Upper lobe of left lung (tissue), 6 donors: ENCODE results near the gene CBX8. TPM values are rescaled to one million over a fixed set of nuclear protein-coding genes. Genes with fewer than 3 reads are reported as not detected.

ENCODE experiments used
- ATAC-seq, 2 donors: fragments of 200-7000 bp; cut with Tn5 transposase; one replicate each; pipeline ENCODE4 v1.9.1; 2022; ENCODE audit warnings: mild to moderate bottlenecking in 2 of 2, moderate library complexity in 2 of 2; ENCODE audit not compliant: low FRiP score in 2 of 2
- DNase-seq, 2 donors: peaks; one replicate each; pipeline ENCODE4 v3.0.0-alpha.2; 2019 to 2020
- H3K27ac ChIP-seq, 4 donors: fragments of 200-600 bp; sonication (generic); one replicate each; pipeline ENCODE4 v1.5.1; 2016 to 2019
- H3K27me3 ChIP-seq, 4 donors: fragments of 200-600 bp; sonication (generic); one replicate each; pipeline ENCODE4 v1.5.1; 2017 to 2019
- H3K36me3 ChIP-seq, 4 donors: fragments of 200-600 bp; sonication (generic); one replicate each; pipeline ENCODE4 v1.5.1; 2016 to 2019
- H3K4me1 ChIP-seq, 4 donors: fragments of 200-600 bp; sonication (generic); one replicate each; pipeline ENCODE4 v1.5.1; 2018 to 2019
- H3K4me3 ChIP-seq, 4 donors: fragments of 200-600 bp; sonication (generic); one replicate each; pipeline ENCODE4 v1.5.1; 2017 to 2019; ENCODE audit warnings: mild to moderate bottlenecking in 2 of 4, moderate library complexity in 1 of 4
- H3K9me3 ChIP-seq, 4 donors: fragments of 200-600 bp; sonication (generic); one replicate each; pipeline ENCODE4 v1.5.1; 2018 to 2019
- EP300 ChIP-seq, 4 donors: sonication (generic); formaldehyde crosslinking; IDR thresholded peaks; one replicate each; pipeline ENCODE4 v1.5.1; 2017; ENCODE audit warnings: antibody characterized with exemption in 4 of 4, control low read depth in 2 of 4
- POLR2A ChIP-seq, 4 donors: fragments of 450-650 bp; IDR thresholded peaks; one replicate each; pipeline ENCODE4 v1.5.1; 2016 to 2017; ENCODE audit warnings: antibody characterized with exemption in 4 of 4, mild to moderate bottlenecking in 2 of 4
- POLR2AphosphoS5 ChIP-seq, 2 donors: sonication (generic); formaldehyde crosslinking; IDR thresholded peaks; one replicate each; pipeline ENCODE4 v1.5.1; 2017; ENCODE audit warnings: antibody characterized with exemption in 2 of 2
- WGBS, 2 donors: methylation state at CpG; one replicate each; pipeline ENCODE4 v1.1.5; 2017 to 2018; 5-methylcytosine and 5-hydroxymethylcytosine counted together
- total RNA-seq, 6 donors: library from RNA; depleted of rRNA in 4 of 6; stranded (reverse); fragments of >200 nt in 4 of 6; gene quantifications; one replicate each; pipeline versions ENCODE4 v1.1.0 to v1.2.1, GENCODE V29; 2016 to 2021
- TF ChIP-seq, protein P1 (sequence below), 6 experiments: fragments of 450-650 bp in 4 of 6; fragments of 200-600 bp in 2 of 6; sonication (generic) in 2 of 6; IDR thresholded peaks; one replicate each; pipeline ENCODE4 v1.5.1; 2016 to 2019; ENCODE audit warnings: antibody characterized with exemption in 6 of 6
- donor health status: DM: no; HTN: no; CAD: no; lungs with moderate emphysema.
- donor health status: DM: no; HTN: yes; CAD: no; lungs with severe emphysema.

CBX8 gene
- total RNA-seq, 6 donors from 2014 or later: 2.0 to 16.8 (median 8.8) TPM

DNA sequence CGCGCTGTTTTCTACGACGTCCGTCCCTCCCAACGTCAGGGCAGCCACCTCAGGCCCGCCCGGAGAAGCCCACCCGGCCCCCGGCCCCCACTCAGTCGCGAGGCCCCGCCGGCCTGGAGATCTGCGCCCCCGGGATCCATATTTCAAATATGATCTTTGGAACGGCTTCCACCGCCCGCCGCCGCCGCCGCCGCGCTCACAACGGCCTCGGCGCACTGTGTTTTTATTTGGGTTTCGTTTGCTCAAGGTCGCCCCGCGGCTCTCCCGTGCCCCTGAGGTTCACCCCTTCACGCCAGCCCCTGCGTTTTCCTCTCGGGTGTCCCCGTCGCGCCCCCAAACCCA is 46.6 kb upstream of the CBX8 start:
- peak overlapping the region in 3 of 4 donors; percentile 52 to 67 (median 60) for H3K27ac ChIP-seq
- ATAC-seq: no peak
- H3K36me3 ChIP-seq: no peaks in the 10 kb centered on the region
- peaks cover 55 to 65% (median 59%) of the 10 kb centered on the region in 4 donors for H3K4me1 ChIP-seq
- 2% methylated on average over 36 to 39 of the region's 39 CpGs for WGBS, 2 donors
- no peaks in the 10 kb centered on the region for H3K9me3 ChIP-seq
- peak overlapping the region; percentile 40 to 63 (median 54) for H3K4me3 ChIP-seq
- TF ChIP-seq EP300 (IDR thresholded peaks at IDR 0.05) (no peak), POLR2A (IDR thresholded peaks at IDR 0.05) (no peak), POLR2AphosphoS5 (IDR thresholded peaks at IDR 0.05) (no peak)
- TF ChIP-seq, protein P1, sequence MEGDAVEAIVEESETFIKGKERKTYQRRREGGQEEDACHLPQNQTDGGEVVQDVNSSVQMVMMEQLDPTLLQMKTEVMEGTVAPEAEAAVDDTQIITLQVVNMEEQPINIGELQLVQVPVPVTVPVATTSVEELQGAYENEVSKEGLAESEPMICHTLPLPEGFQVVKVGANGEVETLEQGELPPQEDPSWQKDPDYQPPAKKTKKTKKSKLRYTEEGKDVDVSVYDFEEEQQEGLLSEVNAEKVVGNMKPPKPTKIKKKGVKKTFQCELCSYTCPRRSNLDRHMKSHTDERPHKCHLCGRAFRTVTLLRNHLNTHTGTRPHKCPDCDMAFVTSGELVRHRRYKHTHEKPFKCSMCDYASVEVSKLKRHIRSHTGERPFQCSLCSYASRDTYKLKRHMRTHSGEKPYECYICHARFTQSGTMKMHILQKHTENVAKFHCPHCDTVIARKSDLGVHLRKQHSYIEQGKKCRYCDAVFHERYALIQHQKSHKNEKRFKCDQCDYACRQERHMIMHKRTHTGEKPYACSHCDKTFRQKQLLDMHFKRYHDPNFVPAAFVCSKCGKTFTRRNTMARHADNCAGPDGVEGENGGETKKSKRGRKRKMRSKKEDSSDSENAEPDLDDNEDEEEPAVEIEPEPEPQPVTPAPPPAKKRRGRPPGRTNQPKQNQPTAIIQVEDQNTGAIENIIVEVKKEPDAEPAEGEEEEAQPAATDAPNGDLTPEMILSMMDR (IDR thresholded peaks at IDR 0.05): no peak
- H3K27me3 ChIP-seq: peaks cover 0 to 54% (median 32%) of the 10 kb centered on the region in 4 donors
- DNase-seq: peak in 1 of 2 donors; percentile 90

DNA sequence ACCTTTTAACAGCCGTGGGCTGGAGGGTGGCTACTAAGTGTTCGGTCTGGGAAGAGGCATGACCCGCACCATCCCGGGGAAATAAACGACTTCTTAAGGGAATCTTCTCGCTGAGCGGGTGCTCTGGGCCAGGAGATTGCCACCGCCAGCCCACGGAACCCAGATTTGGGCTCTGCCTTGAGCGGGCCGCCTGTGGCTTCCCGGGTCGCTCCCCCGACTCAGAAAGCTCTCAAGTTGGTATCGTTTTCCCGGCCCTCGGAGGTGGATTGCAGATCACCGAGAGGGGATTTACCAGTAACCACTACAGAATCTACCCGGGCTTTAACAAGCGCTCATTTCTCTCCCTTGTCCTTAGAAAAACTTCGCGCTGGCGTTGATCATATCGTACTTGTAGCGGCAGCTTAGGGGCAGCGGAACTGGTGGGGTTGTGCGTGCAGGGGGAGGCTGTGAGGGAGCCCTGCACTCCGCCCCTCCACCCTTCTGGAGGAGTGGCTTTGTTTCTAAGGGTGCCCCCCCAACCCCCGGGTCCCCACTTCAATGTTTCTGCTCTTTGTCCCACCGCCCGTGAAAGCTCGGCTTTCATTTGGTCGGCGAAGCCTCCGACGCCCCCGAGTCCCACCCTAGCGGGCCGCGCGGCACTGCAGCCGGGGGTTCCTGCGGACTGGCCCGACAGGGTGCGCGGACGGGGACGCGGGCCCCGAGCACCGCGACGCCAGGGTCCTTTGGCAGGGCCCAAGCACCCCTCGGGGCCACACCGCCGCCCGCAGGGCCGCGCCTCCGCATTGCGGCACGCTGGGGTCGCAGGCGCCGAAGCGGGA is 46.0 kb upstream of the CBX8 start:
- Histone ChIP-seq H3K9me3 (no peaks in the 10 kb centered on the region), H3K36me3 (no peaks in the 10 kb centered on the region), H3K4me1 (peaks cover 60 to 69% (median 62%) of the 10 kb centered on the region in 4 donors), H3K27me3 (peaks cover 0 to 54% (median 32%) of the 10 kb centered on the region in 4 donors), H3K4me3 (peak overlapping the region; percentile 40 to 63 (median 54)), H3K27ac (no peak overlapping the region)
- 3 to 6% methylated on average over 22 to 64 of the region's 66 CpGs for WGBS, 2 donors
- TF ChIP-seq POLR2A (IDR thresholded peaks at IDR 0.05): no peak
- TF ChIP-seq, protein P1 (IDR thresholded peaks at IDR 0.05): peak in 4 of 6 experiments; percentile 22 to 43 (median 31)
- ATAC-seq: no peak
- peak in 1 of 2 donors; percentile 88 for DNase-seq

DNA sequence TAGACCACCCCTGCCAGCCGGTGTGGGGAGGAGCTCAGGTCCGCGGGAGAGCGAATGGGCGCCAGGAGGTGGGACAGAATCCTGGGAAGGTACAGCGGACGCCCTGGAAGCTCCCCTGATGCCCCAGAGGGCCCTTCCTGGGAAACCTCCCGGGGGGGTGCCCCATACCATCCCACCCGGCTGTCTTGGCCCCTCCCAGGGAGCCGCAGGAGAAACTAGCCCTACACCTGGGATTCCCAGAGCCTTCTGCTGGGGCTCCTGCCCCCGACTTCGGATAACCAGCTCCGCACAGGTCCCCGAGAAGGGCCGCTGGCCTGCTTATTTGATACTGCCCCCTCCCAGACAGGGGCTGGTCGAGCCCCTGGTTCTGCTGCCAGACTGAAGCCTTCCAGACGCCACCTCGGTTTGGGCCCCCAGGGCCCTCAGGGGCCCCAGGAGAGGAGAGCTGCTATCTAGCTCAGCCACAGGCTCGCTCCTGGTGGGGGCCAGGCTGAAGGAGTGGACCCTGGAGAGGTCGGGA is 45.3 kb upstream of the CBX8 start:
- 7 to 12% methylated on average over 9 to 13 of the region's 20 CpGs for WGBS, 2 donors
- Histone ChIP-seq H3K9me3 (no peaks in the 10 kb centered on the region), H3K36me3 (no peaks in the 10 kb centered on the region), H3K4me3 (peak overlapping the region in 1 of 4 donors; percentile 63), H3K27me3 (peaks cover 0 to 54% (median 32%) of the 10 kb centered on the region in 4 donors), H3K4me1 (peaks cover 67 to 76% (median 69%) of the 10 kb centered on the region in 4 donors), H3K27ac (no peak overlapping the region)
- ATAC-seq (no peak), DNase-seq (no peak)
- TF ChIP-seq, protein P1 (IDR thresholded peaks at IDR 0.05): no peak
- no peak for TF ChIP-seq POLR2AphosphoS5 (IDR thresholded peaks at IDR 0.05)
- no peak for TF ChIP-seq POLR2A (IDR thresholded peaks at IDR 0.05)

DNA sequence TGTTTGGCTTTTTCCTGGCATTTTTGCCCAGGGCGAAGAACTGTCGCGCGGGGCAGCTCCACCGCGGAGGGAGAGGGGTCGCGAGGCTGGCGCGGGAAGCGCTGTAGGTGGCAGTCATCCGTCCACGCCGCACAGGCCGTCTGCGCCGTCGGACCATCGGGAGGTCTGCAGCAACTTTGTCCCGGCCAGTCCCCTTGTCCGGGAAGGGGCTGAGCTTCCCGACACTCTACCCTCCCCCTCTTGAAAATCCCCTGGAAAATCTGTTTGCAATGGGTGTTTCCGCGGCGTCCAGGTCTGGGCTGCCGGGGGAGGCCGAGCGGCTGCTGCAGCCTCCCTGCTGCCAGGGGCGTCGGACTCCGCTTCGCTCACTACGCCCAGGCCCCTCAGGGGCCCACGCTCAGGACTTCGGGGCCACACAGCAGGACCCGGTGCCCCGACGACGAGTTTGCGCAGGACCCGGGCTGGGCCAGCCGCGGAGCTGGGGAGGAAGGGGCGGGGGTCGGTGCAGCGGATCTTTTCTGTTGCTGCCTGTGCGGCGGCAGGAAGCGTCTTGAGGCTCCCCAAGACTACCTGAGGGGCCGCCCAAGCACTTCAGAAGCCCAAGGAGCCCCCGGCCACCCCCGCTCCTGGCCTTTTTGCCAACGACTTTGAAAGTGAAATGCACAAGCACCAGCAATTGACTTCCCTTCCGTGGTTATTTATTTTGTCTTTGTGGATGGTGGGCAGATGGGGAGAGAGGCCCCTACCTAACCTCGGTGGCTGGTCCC is 44.7 kb upstream of the CBX8 start:
- H3K4me1 ChIP-seq: peaks cover 74 to 82% (median 75%) of the 10 kb centered on the region in 4 donors
- no peak overlapping the region for H3K4me3 ChIP-seq
- peaks cover 0 to under 1% (median 0%) of the 10 kb centered on the region in 4 donors for H3K36me3 ChIP-seq
- TF ChIP-seq POLR2A (IDR thresholded peaks at IDR 0.05) (no peak), EP300 (IDR thresholded peaks at IDR 0.05) (no peak), POLR2AphosphoS5 (IDR thresholded peaks at IDR 0.05) (no peak)
- TF ChIP-seq, protein P1 (IDR thresholded peaks at IDR 0.05): no peak
- H3K9me3 ChIP-seq: no peaks in the 10 kb centered on the region
- DNase-seq: peak in 1 of 2 donors; percentile 78
- WGBS, 2 donors: 4% methylated on average over 4 to 54 of the region's 55 CpGs
- no peak for ATAC-seq
- peaks cover 0 to 54% (median 32%) of the 10 kb centered on the region in 4 donors for H3K27me3 ChIP-seq
- no peak overlapping the region for H3K27ac ChIP-seq
